ENCODE data around the gene DLK1. TPM values are rescaled to one million over a fixed set of nuclear protein-coding genes. Genes with fewer than 3 reads are reported as not detected.

The DLK1 gene
- total and polyA plus RNA-seq, 11 donors = 1.4 to 52.4 (median 9.3) TPM

GRCh38 chr14:100723135-100723829 is 3.4 kb upstream of the DLK1 start:
- peaks cover 0 to 9% (median 0%) of the 10 kb centered on the region in 12 donors for H3K4me1 ChIP-seq
- 26 to 36% (median 30%) methylated on average over 17 to 21 of the region's 21 CpGs for WGBS, 4 donors
- DNase-seq (peak in 1 of 5 donors; percentile 43), ATAC-seq (no peak)
- no peaks in the 10 kb centered on the region for H3K36me3 ChIP-seq
- H3K9me3 ChIP-seq = no peaks in the 10 kb centered on the region
- TF ChIP-seq POLR2A (IDR thresholded peaks at IDR 0.05) (no peak), CTCF (IDR thresholded peaks at IDR 0.05) (no peak)
- peaks cover 21 to 82% (median 44%) of the 10 kb centered on the region in 9 donors for H3K27me3 ChIP-seq
- intact Hi-C loops (cut with DNase I) = loop anchor here in 1 of 10 donors (10.0 kb wide), 1 partner anchor 58 kb away; no protein-coding TSS in a partner anchor
- no peak overlapping the region for H3K27ac ChIP-seq
- no peak overlapping the region for H3K4me3 ChIP-seq

GRCh38 chr14:100723830-100724437 is 2.8 kb upstream of the DLK1 start:
- Histone ChIP-seq H3K36me3 (no peaks in the 10 kb centered on the region), H3K4me1 (peaks cover 0 to 9% (median 0%) of the 10 kb centered on the region in 12 donors), H3K27ac (no peak overlapping the region), H3K27me3 (peaks cover 23 to 84% (median 49%) of the 10 kb centered on the region in 9 donors), H3K4me3 (no peak overlapping the region), H3K9me3 (no peaks in the 10 kb centered on the region)
- no peak for TF ChIP-seq POLR2A (IDR thresholded peaks at IDR 0.05)
- TF ChIP-seq CTCF (IDR thresholded peaks at IDR 0.05) = no peak
- no peak for ATAC-seq
- intact Hi-C loops (cut with DNase I) = loop anchor here in 1 of 10 donors (10.0 kb wide), 1 partner anchor 59 kb away; no protein-coding TSS in a partner anchor
- DNase-seq = peak in 1 of 5 donors; percentile 46
- WGBS, 4 donors = 60 to 77% (median 64%) methylated on average over 10 to 14 of the region's 14 CpGs

- Histone ChIP-seq H3K4me3 (no peak overlapping the region), H3K4me1 (peaks cover 0 to 9% (median 0%) of the 10 kb centered on the region in 12 donors), H3K9me3 (no peaks in the 10 kb centered on the region), H3K27me3 (peaks cover 24 to 84% (median 54%) of the 10 kb centered on the region in 9 donors), H3K27ac (no peak overlapping the region), H3K36me3 (no peaks in the 10 kb centered on the region)
- no peak for ATAC-seq
- 79 to 90% (median 82%) methylated on average over 3 to 4 of the region's 4 CpGs for WGBS, 4 donors
- peak in 1 of 5 donors; percentile 25 for DNase-seq
- intact Hi-C loops (cut with DNase I) = loop anchor here in 1 of 10 donors (10.0 kb wide), 1 partner anchor 60 kb away; no protein-coding TSS in a partner anchor
- no peak for TF ChIP-seq CTCF (IDR thresholded peaks at IDR 0.05)
- TF ChIP-seq POLR2A (IDR thresholded peaks at IDR 0.05) = no peak
Observed at GRCh38 chr14:100724536-100724935, 2.2 kb upstream of the DLK1 start.

Data from heart left ventricle (tissue), 16 donors.